ENCODE measurements around the gene PRKAG2.
"Not testable (repeated sequence)": the region's sequence is repeated elsewhere in the genome, so short reads cannot be mapped to it uniquely, and the experiment has no call there.

PRKAG2 gene

GRCh38 chr7:151835636-151836035 lies 41.3 kb downstream of the PRKAG2 start:
- no peak for DNase-seq (ENCODE audit: low read depth, low spot score)

DNA sequence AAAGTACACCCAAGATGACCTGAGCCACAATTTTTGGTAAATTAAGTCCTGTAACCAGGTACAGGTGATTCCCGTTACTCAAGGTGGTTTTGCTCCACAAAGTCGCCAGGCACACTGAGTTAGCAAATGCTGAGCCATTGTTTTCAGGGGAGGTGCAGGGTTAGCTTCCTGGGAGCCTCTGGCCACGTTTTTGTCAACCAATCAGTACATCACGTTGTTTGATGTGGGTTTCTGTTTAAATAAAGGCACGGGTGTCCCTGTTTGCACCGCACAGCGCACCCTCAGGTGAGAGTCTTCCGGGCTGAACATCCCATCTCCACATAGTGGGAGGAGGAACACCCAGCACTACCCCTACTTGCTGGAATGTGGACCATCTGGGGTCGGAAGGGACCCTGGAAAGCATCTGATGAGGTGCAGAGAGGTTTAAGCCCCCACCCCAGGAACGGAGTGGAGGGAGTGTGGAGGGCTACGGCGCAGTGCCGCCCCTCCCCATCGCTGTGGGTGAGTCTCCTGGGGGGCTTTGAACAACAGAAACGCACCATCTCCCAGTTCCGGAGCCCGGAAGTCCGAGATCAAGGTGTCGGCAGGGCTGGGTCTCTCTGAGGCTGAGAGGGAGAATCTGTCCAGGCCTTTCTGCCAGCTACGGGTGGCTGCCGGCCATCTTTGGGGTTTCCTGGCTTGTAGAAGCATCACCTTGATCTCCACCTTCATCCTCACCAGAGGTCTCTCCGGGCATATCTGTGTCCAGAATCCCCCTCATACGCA lies 42.5 kb downstream of the PRKAG2 start:
- DNase-seq (ENCODE audit: low read depth, low spot score) = no peak

DNA sequence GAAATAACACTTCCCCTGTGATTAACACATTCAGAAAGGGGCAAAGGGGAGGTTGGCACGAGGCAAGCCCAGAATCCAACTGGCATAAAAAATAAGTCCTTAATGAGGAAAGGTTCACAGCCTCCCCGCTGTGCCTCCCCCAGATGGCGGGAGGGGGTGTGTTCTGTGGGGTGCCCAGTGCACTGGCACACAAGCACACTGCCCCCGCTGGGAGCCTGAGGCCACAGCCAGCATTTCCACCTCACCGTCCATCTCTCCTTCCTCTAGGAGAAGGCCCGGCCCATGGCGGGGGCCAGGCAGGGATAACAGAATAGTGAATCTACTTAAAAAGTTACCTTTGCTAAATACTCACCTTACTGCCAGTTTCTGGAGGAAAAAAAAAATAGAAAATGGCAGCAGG lies 43.2 kb downstream of the PRKAG2 start:
- no peak for DNase-seq (ENCODE audit: low read depth, low spot score)

DNA sequence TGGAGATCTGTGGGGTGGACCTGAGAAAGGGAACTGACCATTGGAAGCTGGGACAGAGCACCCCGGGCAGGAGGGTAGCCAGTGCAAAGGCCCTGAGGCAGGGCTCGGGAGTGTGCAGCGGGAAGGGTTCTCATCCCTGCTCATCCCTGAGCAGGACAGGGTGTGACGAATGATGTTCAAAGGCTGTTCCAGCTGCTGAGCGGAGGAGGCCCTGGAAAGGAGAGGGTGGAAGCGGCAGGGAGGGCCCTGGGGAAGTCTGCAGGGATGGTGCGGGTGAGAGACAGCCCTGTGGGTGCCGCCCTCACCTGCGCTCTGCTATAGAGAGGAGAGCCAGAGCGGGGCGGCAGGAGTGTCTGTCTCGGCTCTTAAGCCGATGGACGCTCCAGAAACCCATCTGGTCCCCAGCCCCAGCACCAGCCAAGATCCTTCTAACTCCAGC lies 43.7 kb downstream of the PRKAG2 start:
- no peak for DNase-seq (ENCODE audit: low read depth, low spot score)

- DNase-seq (ENCODE audit: low read depth, low spot score) = no peak
Observed at GRCh38 chr7:151832656-151833055, 44.3 kb downstream of the PRKAG2 start.

DNA sequence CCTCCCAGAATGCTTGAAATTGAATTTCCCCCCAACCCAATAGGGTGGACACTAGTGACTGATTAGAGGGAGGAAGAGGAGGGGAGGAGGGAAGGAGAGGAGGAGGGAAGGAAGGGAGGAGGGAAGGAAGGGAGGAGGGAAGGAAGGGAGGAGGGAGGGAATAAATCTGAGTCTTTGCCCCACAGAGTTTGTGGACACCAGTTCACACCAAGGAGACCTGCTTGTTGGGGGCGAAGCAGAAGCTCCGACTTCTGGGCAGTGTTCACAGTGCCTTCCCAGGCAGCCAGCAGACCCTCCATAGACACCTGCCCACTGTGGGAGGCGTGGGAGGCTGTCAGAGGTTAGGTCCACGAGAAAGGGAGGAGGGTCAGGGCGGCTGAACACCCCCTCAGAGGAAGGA lies 44.8 kb downstream of the PRKAG2 start:
- DNase-seq (ENCODE audit: low read depth, low spot score) = no peak

GRCh38 chr7:151831606-151832005 lies 45.3 kb downstream of the PRKAG2 start:
- DNase-seq (ENCODE audit: low read depth, low spot score) = no peak

DNA sequence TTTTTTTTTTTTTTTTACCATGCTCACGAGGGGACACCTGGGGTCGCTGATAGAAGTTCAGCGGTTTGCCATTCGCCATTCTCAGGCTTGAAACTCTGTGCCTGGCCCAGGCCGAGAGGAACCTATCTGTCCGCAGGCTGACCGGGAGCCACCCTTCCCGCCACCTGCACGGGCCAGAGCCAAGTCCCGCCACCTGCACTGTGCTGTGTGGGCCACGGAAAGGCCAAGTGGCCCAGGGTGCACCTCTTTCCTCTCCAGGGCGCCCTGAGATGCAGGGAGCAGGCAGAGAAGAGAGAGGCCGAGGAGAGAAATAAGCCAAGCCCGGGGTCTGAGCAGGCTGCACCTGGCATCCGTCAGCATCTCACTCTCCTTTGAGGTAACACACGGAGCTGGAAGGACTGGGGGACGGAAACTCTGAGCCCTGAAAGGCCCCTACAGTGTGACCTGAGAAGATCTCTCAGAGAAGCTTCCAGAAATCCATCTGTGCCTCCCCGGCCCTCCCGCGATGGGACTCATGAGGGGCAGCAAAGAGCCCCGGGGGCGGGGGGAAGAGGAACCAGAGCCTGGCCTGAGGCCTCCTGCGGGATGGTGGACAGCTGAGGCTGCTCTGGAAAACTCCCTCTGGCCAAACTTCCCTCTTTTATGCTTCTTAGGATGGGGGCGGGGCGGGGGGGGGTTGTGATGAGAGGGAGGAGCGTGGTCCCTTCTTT lies 46.6 kb downstream of the PRKAG2 start:
- DNase-seq (ENCODE audit: low read depth, low spot score) = no peak

- DNase-seq (ENCODE audit: low read depth, low spot score) = no peak
Observed at GRCh38 chr7:151829707-151830106, 47.2 kb downstream of the PRKAG2 start.

DNA sequence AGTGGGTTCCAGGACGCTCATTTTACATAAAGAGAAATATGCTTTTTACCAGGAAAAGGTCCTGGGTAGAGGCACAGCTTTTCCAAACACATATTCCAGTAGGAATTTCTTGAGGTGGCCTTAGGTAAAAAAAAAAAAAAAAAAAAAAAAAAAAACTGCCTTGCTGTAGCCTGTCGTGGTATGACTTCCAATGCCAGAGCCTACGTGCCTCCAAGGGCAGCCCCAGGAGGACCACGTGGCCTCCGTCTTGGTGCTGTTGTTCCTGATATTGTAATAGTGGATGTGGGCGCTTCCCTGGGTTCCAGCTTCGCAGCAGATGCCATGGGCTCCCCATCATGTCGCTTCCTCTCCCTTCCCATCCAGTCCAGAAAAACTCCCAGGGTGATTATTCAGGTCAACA lies 49.3 kb downstream of the PRKAG2 start:
- no peak for DNase-seq (ENCODE audit: low read depth, low spot score)

- DNase-seq (ENCODE audit: low read depth, low spot score) = not testable (repeated sequence)
Observed at GRCh38 chr7:151826316-151826715, 50.6 kb downstream of the PRKAG2 start.

DNA sequence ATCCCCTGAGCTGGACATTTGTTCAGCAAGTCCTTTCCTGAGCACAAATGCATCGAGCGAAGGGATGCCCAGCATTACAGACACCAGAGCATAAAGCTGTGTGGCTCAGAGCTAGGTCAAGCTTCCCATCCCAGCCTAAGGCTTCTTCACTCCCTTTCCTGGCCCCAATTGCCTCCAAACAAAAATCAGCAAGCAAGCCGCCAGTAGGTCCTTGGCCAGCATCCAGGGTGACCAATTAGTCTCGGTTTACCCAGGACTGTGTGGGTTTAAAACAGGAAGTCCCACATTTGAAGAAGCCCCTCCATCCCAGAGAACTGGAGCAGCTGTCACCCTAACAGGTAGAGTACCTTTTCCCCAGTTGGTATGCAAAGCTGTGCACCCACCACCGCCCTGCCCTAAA lies 51.2 kb downstream of the PRKAG2 start:
- DNase-seq (ENCODE audit: low read depth, low spot score) = no peak

- no peak for DNase-seq (ENCODE audit: low read depth, low spot score)
Observed at GRCh38 chr7:151824373-151824933, 52.5 kb downstream of the PRKAG2 start.

DNA sequence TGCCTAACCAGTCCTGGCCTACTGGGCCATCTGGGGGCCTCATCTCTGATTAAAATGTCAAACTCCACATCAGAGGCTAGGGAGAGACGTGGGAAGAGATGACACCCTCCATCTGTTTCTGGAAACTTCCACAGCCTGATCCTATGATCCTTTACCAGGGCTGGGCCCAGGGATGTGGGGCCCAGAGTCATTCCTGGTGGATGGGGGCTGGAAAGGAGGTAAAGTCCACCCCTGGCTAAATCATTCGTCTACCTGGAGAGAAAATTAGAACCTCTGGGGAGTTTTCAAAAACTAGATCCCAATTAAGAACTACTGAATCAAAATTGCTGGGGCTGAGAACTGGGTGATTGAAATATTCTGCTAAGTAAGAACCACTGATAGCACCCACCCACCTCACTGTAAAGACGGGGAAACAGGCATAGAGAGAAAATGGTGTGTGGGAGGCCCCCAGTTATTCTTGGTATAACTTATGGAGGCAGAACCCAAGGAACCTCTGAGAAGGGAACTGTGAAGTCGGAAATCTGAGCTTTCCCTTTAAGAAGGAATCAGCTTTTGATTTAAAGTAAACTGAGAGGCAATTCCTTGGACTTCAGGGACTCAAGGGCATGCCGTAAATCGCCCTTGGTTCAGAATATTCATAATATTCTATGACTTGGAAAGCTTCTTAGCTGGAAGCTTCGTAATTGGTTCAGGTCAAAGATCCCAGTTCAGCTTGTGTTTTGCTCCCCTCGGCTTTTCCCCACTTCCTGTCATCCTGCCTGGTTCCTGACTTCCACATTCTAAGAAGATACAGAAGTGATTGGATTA lies 53.1 kb downstream of the PRKAG2 start:
- DNase-seq (ENCODE audit: low read depth, low spot score) = no peak

GRCh38 chr7:151822541-151823181 lies 54.3 kb downstream of the PRKAG2 start:
- no peak for DNase-seq (ENCODE audit: low read depth, low spot score)

DNA sequence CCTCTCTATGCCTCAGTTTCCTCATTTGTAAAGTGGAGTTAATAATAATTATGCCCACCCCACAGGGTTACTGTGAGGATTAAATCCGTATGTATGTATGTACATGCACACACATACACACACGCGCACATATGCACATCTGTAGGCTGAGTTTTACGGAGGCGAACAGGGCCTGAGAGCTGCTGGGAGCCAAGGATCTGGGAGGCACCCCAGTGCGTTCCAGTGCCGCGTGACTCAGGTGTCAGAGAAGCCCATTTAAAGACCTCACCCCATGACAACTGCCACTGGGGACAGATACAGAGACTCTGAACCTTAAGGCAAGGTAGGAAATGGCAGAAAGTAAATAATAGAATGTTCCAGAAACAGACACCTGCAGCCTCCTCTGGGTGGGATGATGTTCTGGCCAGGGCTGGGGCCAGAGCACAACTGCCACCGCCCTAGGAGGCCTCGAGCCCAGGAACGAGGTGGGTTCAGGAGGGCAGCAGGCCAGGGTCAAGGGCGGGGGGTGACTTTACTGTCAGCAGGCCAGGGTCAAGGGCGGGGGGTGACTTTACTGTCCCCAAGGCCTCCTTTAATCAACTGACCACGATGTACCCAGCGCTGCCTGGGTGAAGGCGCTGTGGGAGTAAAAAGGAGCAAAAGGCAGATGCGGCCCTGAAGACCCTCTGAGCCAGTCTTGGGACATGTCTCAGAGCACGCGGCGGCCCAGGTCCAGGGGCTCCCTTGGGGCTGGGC lies 54.9 kb downstream of the PRKAG2 start:
- DNase-seq (ENCODE audit: low read depth, low spot score) = no peak

GRCh38 chr7:151821226-151821625 lies 55.7 kb downstream of the PRKAG2 start:
- no peak for DNase-seq (ENCODE audit: low read depth, low spot score)

DNA sequence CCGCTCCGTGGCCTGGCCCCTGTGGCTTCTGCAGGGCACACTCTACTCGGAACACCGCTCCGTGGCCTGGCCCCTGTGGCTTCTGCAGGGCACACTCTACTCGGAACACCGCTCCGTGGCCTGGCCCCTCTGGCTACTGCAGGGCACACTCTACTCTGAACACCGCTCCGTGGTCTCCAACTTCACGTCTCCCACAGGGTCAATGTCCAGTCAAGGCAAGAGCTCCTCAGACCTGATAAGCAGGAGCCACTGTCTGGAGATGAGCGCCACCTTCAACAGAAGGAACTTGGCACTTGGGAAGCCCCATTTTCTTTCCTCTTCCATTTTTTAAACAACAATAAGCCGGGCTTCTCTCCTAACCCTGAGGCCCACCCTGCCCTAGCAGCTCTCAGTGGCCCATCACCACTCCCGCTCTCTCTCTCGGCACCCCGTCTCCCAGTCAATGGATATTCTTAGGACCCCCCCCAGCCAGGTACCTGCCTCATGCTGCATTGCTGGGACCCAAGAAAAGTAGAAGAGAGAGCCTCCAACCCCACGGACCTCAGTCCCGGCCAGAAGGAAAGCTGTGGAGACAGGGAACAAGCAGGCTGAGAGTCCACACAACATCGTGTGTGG lies 56.3 kb downstream of the PRKAG2 start:
- DNase-seq (ENCODE audit: low read depth, low spot score) = no peak

- no peak for DNase-seq (ENCODE audit: low read depth, low spot score)
Observed at GRCh38 chr7:151819866-151820265, 57.0 kb downstream of the PRKAG2 start.
